Aortic smooth muscle cell (primary cell): ENCODE data around the gene RAD54L. TPM values are rescaled to one million over a fixed set of nuclear protein-coding genes. Genes with fewer than 3 reads are reported as not detected.

ENCODE experiments used
- total RNA-seq: library from RNA; depleted of rRNA; stranded (reverse); fragments of >200 nt; gene quantifications from 2 replicates; pipeline ENCODE4 v1.2.3, GENCODE V29; 2014

Gene RAD54L
- 1.5 and 4.0 TPM in 2 replicates for total RNA-seq

GRCh38 chr1:46247436-46248121 lies at the start of gene RAD54L:
Gene RAD54L, plus strand, starts transcription at chr1:46247763. Its CDS starts 643 bp downstream, at chr1:46248406.

DNA sequence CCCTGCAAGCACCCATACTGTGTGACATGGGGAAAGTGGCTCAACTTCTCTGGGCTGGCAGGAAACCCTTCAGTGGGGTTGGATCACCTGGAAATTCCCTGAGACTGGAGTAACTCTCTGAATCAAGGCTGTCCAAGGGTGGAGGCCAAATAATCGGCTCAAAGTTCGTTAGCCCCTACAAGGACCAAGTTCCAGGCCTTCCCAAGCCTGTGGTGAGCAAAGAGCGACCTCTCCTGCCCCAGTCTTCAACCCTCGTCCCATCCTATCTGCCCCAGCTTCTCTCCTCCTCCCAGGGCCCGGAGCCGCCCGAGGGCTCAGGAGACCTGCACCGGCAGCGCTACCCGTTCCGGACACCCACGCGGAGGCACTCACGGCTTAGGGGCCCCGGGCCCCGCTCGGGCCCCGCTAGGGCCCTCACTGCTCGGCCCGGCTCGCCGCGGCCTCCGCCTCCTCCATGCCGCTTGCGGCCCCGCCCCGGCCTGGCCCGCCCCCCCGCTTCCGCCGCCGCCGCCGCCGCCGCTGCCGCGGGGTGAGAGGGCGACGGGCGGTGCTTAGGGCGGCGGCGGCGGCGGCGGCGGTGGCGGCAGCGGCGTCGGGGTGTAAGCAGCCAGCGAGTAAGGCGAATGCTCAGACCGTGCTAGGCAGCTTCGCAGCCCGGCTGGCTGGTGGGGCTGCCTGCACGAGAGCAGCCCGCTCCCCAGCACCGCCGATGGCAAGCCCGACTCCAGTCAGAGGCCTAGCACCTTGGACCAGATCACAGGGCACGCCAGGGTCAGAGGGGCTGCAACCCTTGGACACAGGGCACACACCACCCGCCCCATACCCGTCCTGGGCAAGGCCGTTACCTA lies 49.4 kb upstream of the RAD54L start, which contains the start of gene POMGNT1:
TSS of gene POMGNT1 (minus strand) at position 471 of the 848 bp plus-strand sequence. CDS start 613 bp downstream, outside the sequence.

DNA sequence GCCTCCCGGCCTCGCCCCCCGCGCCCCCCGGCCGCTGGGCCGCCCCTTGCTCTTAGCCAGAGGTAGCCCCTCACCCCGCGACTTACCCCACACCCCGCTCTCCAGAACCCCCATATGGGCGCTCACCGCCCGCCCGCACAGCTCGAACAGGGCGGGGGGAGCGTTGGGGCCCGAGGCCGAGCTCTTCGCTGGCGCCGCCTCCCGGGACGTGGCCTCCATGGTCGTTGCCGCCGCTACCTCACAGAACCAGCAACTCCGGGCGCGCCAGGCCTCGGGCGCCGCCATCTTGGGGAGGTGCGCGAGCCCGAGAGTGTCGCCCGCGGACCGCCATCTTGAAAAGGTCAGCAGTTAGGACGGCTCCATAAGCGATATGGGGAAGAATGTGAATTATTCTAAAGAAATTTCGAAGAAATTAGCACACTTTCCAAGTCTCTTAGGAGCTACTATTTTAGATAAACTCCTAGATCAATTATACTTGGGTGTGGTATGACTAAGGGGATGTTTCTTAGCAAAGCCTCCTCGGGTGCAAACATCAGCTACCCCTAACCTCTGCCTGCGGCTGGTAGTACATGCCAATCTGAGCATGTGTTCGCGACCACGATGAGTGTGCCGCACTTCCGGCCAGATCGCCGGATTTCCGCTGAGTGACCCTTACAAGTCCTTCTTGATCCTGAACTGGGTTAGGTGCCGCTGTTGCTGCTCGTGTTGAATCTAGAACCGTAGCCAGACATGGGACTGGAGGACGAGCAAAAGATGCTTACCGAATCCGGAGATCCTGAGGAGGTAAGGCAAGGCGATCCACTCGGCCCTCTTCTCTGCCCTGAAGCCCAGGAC lies 55.7 kb downstream of the RAD54L start, which contains the start of the genes LRRC41 and UQCRH:
TSS of gene LRRC41 (minus strand) at position 579 of the 834 bp plus-strand sequence. CDS start at position 285, 294 bp downstream.
TSS of gene UQCRH (plus strand) at position 661 of the 834 bp plus-strand sequence. CDS start at position 730, 69 bp downstream.

Other genes starting within 250 kb of the RAD54L start
- gene PIK3R3, start 115.1 kb upstream of the RAD54L start, total RNA-seq = 9.4 and 10.9 TPM in 2 replicates
- 0.79 and 1.6 TPM in 2 replicates for gene TSPAN1, start 72.7 kb upstream of the RAD54L start, total RNA-seq
- not detected in 2 replicates for gene P3R3URF, start 71.3 kb upstream of the RAD54L start, total RNA-seq
- 50.7 and 59.7 TPM in 2 replicates for gene POMGNT1, start 49.3 kb upstream of the RAD54L start, total RNA-seq
- gene LURAP1, start 44.4 kb upstream of the RAD54L start, total RNA-seq = 7.5 and 9.1 TPM in 2 replicates
- gene LRRC41, start 55.9 kb downstream of the RAD54L start, total RNA-seq = 66.5 and 72.8 TPM in 2 replicates
- gene UQCRH, start 55.9 kb downstream of the RAD54L start, total RNA-seq = 763 and 780 TPM in 2 replicates
- gene NSUN4, start 93.0 kb downstream of the RAD54L start, total RNA-seq = 10.5 and 12.7 TPM in 2 replicates
- gene FAAH, start 146.6 kb downstream of the RAD54L start, total RNA-seq = 0.37 and 0.92 TPM in 2 replicates
- gene DMBX1, start 242.1 kb downstream of the RAD54L start, total RNA-seq = not detected in 2 replicates